ENCODE results near the gene LRRC4C.

LRRC4C gene

DNA sequence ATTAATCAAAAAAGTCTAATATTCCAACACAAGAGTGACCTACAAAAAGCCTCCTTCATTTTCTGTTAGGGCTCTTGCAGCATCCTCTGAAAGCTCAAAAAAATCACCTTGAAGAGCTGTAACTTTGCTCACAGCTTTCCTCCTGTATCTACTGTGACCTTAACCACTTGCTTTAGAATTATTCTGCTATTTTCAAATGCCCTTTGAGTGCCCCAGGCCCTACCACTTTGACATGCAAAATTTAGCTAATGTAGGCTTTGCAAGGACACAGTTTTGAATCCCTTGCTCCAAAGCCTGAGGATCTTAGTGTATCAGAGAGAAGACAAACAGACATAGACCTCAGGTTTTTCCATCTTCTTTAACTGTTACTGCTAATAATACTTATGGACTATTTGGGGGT lies 253.1 kb downstream of the LRRC4C start:
- Histone ChIP-seq H3K4me3 (replicated peaks; ENCODE audit: low read depth, low read length) (no peak overlapping the region), H3K36me3 (ENCODE audit: control insufficient read depth, insufficient read depth, low read length) (no peaks in the 10 kb centered on the region), H3K27me3 (replicated peaks; ENCODE audit: control insufficient read depth, insufficient read depth, low read length) (no peaks in the 10 kb centered on the region)
- TF ChIP-seq, protein P1, sequence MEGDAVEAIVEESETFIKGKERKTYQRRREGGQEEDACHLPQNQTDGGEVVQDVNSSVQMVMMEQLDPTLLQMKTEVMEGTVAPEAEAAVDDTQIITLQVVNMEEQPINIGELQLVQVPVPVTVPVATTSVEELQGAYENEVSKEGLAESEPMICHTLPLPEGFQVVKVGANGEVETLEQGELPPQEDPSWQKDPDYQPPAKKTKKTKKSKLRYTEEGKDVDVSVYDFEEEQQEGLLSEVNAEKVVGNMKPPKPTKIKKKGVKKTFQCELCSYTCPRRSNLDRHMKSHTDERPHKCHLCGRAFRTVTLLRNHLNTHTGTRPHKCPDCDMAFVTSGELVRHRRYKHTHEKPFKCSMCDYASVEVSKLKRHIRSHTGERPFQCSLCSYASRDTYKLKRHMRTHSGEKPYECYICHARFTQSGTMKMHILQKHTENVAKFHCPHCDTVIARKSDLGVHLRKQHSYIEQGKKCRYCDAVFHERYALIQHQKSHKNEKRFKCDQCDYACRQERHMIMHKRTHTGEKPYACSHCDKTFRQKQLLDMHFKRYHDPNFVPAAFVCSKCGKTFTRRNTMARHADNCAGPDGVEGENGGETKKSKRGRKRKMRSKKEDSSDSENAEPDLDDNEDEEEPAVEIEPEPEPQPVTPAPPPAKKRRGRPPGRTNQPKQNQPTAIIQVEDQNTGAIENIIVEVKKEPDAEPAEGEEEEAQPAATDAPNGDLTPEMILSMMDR (IDR thresholded peaks at IDR 0.05; ENCODE audit: insufficient read depth, low read length, poor library complexity, severe bottlenecking), result no peak
- DNase-seq (ENCODE audit: extremely low read depth, insufficient read length), result no peak

DNA sequence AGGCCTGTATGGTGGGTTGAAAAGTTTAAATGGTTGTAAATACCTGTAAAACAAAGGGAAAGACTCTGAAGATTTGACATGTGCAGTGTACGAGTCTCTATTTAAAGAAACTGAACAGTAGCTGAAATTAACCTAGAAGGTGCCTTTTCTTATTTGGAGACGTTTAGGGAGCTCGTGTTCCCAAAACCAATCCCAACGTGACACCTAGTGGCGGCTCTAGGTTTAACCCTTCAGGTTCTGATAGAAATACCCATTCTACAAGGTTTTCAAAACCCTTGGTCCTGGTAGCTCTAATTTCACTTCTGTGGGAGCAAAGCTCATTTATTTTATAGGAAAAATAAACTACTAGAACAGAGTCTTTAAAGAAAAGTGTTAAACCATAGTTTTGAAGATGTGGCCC lies 258.3 kb downstream of the LRRC4C start:
- no peak overlapping the region for H3K4me3 ChIP-seq (replicated peaks; ENCODE audit: low read depth, low read length)
- TF ChIP-seq, protein P1 (IDR thresholded peaks at IDR 0.05; ENCODE audit: insufficient read depth, low read length, poor library complexity, severe bottlenecking), result peak; percentile 47
- DNase-seq (ENCODE audit: extremely low read depth, insufficient read length), result no peak
- no peaks in the 10 kb centered on the region for H3K36me3 ChIP-seq (ENCODE audit: control insufficient read depth, insufficient read depth, low read length)
- H3K27me3 ChIP-seq (replicated peaks; ENCODE audit: control insufficient read depth, insufficient read depth, low read length), result no peaks in the 10 kb centered on the region

DNA sequence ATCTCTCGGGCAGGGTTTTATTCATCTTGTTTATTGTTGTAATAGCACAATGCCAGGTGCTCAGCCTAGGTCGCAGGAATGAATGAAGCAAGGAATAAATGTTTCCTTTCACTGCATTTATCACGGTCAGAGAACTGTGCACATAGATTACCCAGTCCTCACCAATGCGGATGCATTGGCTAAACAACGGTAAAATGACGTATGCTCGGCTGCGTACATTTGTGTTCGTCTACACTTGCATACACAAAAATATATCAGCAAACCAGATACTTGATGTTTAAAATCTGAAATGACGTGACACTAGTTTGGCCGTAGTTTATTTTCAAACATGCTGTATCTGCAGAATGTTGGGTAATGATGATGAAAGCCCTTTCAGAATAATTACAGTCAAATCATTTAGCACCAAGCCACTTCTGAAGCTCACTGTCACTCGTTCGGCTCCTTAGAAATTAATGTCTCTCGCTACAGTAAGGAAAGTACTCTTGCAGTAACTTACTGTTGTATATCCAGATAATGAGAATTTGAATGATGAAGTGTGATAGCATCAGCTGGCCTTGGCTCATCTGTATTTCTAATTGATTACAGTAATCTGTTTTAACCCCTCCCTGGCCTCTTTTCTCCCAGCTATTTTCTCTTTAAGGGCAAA lies 268.9 kb downstream of the LRRC4C start:
- TF ChIP-seq, protein P1 (IDR thresholded peaks at IDR 0.05; ENCODE audit: insufficient read depth, low read length, poor library complexity, severe bottlenecking), result no peak
- H3K36me3 ChIP-seq (ENCODE audit: control insufficient read depth, insufficient read depth, low read length), result no peaks in the 10 kb centered on the region
- DNase-seq (ENCODE audit: extremely low read depth, insufficient read length), result no peak
- no peak overlapping the region for H3K4me3 ChIP-seq (replicated peaks; ENCODE audit: low read depth, low read length)
- no peaks in the 10 kb centered on the region for H3K27me3 ChIP-seq (replicated peaks; ENCODE audit: control insufficient read depth, insufficient read depth, low read length)

DNA sequence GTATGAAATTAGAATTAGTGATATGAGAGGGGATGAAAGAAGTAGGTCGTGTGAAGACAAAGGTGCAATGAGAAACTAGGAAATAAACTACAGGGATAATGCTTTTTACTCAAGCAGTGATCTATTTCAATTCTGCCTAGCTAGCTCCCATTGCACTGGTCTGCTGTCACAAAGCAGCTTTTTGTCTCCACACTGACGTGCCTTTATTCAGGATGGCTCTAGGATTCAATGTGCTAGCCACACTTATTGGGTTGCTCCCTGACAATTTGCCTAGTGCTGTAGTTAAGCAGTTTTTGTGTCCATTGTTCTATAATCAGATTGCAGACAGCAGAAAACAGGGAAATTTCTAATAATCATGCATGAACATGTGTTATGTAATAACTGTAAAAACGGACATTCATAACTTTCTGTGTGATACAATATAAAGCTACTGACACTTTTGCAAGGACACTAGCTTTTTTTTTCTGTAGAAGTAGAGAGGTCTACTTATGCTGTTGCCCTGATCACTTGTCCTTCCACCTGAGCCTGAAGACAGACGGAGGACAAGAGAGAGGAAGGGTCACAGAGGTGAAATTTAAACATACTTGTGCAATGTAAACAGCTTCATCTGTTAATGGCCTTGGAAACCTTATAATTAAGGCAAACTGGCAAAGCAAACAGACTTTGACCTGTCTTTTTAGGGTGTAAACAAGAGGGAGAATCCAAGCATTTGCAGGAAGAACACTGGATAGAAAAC lies 269.6 kb downstream of the LRRC4C start:
- TF ChIP-seq, protein P1 (IDR thresholded peaks at IDR 0.05; ENCODE audit: insufficient read depth, low read length, poor library complexity, severe bottlenecking), result no peak

DNA sequence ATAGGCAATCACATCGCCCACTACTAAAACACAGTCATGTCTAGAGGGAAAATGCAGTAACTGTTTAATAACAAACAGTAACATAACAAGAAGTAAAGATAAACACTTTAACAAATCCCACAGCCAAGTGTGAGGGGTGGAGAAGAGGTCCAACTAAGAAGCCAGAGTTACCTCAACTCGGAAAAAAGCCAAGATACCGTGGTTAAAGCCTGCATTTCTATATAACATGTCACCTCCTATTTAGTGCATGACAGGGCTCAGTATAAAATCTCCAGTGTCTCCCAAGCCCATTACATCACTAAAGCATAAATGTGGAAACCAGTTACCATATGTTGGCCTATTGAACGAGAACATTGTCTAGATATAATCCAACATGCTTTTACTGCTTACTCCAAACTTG lies 281.7 kb downstream of the LRRC4C start:
- Histone ChIP-seq H3K4me3 (replicated peaks; ENCODE audit: low read depth, low read length) (no peak overlapping the region), H3K27me3 (replicated peaks; ENCODE audit: control insufficient read depth, insufficient read depth, low read length) (no peaks in the 10 kb centered on the region), H3K36me3 (ENCODE audit: control insufficient read depth, insufficient read depth, low read length) (no peaks in the 10 kb centered on the region)
- no peak for DNase-seq (ENCODE audit: extremely low read depth, insufficient read length)
- TF ChIP-seq, protein P1 (IDR thresholded peaks at IDR 0.05; ENCODE audit: insufficient read depth, low read length, poor library complexity, severe bottlenecking), result no peak

More for the DNA sequence above, 269.6 kb downstream of the LRRC4C start:
- Histone ChIP-seq H3K4me3 (replicated peaks; ENCODE audit: low read depth, low read length) (no peak overlapping the region), H3K36me3 (ENCODE audit: control insufficient read depth, insufficient read depth, low read length) (no peaks in the 10 kb centered on the region), H3K27me3 (replicated peaks; ENCODE audit: control insufficient read depth, insufficient read depth, low read length) (no peaks in the 10 kb centered on the region)
- no peak for DNase-seq (ENCODE audit: extremely low read depth, insufficient read length)
